Head of caudate nucleus (tissue), 42 donors: ENCODE data around the gene SBF2.
A peak's percentile ranks its signal among the peaks of the same experiment; 100 is the strongest.
"Not testable (repeated sequence)": the region's sequence is repeated elsewhere in the genome, so short reads cannot be mapped to it uniquely, and the experiment has no call there.

Experiments
- DNase-seq, 42 donors: peaks; one replicate each; pipeline versions ENCODE4 v3.0.0 to v3.0.0-alpha.2; 2020 to 2021; ENCODE audit warnings: mixed read lengths in 7 of 42
- intact Hi-C: fragments of 100-400 bp; cut with DNase I; formaldehyde crosslinking; loops from one replicate; pipeline ENCODE4 v1.15.0; 2022

SBF2 gene

DNA sequence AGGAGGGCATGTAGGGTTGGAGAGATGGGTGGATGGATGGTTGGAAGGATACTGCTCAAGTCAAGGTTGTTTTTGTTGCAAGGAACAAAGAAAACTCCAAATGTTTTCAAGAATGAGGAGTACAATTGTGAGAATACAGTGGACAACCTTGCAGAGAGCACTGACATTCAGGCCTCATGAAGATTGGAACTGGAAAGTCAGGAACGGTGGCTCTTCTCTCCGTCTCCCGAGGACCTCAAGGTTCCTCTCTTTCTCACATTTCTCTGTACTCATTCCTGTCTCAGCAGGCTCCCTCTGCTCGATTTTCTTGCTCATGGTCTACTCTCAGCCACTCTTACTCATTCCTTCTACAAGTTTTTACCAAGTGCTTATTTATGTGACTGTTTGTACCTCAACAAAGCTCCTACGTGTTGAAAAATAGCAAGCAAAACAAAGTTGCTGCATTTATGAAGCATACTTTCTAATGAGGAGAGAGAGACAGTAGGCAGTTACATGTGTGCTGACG is 532.5 kb downstream of the SBF2 start:
- no peak for DNase-seq
- intact Hi-C loops = no loop called here

DNA sequence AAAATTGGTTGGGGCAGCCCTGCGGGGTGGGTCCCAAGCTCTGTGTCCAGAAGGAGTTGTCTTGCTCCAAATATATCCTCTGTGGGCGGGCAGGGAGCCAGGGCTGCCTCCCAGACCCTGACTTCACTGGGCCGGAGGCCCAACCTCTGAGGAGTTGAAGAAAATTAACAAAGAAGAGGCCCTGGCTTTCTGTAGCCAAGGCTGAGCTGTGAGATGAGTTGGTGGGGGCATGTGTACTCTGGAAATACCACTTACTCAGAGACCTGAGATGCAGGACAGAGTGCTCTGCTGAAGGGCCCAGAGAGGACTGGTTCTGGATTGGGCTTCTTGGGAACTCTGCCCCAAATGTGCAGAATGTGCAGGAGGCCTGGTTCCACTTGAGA is 533.8 kb downstream of the SBF2 start:
- intact Hi-C loops = no loop called here
- peak; percentile 24 to 88 (median 64) for DNase-seq

DNA sequence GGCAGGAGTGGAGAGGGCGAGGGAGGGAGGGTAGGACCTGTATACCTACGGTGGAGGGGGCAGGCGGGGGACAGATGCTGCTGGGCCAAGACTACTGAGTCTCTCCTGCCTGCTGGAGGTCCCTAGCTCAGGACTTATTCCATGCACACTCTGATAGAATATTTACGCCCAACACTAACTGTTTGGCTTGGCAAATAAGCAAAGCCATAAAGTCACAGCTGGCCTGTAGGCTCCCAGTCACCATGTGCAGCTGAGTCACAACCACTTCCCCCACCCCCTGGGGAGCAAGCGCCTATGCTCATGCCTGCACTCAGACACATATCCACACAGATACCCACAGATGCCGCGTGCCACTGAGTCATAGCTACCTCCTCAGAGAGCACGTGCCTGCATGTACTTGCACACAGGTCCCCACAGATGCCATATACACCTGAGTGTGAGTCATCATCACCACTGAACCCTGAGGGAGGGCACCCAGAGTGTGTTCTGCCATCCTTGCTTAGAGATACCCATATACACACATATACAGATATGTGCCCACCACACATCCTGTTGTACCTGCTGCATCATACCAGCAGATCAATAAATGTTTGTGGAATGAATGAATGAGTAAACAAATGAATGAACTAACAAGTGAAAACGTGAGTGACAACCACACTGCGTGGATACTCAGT is 534.4 kb downstream of the SBF2 start:
- peak; percentile 69 to 97 (median 88) for DNase-seq
- intact Hi-C loops = loop anchor here (5.0 kb wide), 3 partner anchors 147 to 548 kb away; partner anchors contain the start of gene ADM

DNA sequence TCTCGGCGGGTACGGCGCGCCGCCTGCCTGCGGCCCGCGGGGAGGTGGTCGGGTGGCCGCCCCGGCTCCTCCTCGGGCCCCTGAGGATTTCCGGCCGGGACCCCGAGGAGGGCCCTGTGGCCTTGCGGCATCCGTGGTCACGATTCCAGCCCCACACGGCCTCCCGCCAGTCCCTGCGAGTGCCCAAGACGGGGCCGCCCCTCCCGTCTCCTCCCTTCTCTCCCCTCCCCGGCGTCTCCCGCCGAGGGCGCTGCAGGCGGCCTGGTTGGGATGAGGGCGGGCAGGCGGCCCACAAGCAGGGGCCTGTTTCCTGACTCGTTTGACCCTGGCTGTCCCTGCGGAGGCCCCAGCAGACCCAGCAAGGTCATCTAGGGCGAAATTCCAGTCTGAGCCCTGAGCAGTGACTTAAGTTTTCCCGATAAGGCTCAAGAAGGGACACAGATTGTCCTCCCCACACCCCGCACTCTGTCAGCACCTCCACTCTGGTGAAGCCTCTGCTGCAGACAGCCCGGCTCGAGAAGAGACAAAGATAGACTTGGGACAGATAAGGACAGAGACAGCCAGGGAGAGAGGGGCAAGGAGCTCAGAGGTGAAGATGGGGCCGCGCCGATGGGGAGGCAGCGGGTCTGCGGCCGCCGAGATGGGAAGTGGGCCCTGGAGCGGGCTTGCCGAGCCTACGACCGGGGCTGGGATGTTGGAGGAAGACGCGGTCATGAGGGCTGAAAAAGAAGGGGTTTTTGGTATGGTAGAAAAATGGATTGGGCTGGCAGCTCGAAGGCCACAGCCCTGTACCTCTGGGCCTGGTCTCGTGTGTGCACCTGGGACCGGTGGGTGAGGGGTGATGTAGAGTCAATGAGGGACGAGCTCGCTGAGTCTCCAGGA is 535.1 kb downstream of the SBF2 start:
- intact Hi-C loops = loop anchor here (5.0 kb wide), 3 partner anchors 147 to 548 kb away; partner anchors contain the start of gene ADM

DNA sequence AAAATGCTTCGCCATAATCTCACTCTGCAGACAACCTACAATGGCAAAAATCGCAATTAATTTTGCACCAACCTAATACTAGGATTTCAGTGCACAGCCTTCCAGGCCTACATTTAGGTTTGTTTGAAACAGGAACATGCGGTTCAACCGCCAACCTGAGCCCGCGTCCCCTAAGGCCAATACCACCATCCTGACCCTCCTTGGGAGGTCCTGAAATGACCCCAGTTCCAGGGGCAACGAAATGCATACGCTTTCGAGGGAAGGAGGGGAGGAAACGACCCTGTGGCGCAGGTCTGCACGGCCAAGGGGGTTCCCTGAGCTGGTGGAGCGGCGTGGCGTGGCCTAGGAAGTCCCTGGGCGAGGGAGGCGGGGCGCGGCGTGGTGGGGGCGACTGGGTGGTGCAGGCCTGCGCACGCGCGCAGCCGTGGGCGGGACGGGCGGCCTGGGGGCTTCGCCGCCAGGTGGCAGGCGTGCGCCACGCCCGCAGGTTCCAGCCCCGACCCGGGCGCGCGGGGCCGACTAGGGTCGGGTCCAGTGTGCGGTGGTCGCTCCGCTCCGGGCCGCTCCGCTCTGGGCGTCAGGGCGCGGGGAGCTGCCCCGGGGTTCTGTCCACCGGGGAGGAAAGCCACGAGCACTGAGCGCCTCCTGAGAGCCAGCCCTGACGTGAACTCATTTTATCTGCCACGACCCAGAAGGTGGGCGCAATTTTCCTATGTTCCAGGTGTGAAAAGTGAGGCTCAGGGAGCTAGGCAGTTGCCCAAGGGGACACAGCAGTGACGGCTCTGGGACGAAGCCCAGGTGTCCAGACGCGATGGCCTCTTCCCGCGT is 536.0 kb downstream of the SBF2 start:
- intact Hi-C loops = loop anchor here (5.0 kb wide), 3 partner anchors 146 to 549 kb away; partner anchors contain the start of gene ADM
- DNase-seq = peak; percentile 57 to 93 (median 87)

More for the DNA sequence above, 535.1 kb downstream of the SBF2 start:
- DNase-seq = peak; percentile 33 to 86 (median 72)

DNA sequence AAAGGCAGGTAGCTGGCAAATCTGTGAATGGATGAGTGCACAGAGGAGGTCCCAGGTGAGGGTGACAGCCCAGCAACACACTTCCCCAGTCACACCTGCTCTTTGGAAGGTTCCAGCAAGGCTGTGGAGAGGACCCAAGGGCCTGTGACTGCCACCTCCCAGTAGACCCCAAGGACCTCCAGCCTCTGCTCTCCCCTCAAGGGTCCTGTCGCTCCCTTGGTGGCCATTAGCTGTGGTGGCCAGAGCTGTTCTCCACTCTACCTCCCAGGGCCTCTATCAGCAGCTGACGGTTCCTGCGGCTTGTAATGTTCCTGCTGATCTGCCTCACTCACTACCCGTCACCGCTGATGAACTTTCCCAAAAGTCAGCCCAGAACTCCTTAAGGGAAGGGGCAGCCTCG is 537.1 kb downstream of the SBF2 start:
- DNase-seq = no peak
- intact Hi-C loops = loop anchor here (5.0 kb wide), 3 partner anchors 145 to 550 kb away; partner anchors contain the start of gene ADM

DNA sequence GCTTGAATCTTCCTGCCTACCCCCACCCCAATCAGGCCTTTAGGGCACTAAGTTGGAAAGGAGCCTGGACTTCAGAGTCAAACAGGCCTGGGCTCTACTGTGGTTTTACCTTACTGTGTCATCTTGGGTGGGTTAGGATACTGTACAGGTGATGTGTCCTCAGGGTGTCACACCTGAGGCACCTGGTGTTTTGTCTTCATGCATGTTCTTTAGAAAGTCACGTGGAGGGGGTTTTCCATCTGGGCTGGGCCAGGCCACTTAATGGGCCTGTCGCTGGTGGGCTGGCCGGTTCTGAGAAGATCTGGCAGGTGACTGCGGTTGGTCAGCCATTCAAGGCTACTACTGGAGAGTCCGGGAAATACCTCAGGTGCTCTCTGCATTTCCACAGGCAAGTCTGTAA is 537.6 kb downstream of the SBF2 start:
- intact Hi-C loops = loop anchor here (5.0 kb wide), 3 partner anchors 144 to 551 kb away; partner anchors contain the start of gene ADM
- DNase-seq = no peak

DNA sequence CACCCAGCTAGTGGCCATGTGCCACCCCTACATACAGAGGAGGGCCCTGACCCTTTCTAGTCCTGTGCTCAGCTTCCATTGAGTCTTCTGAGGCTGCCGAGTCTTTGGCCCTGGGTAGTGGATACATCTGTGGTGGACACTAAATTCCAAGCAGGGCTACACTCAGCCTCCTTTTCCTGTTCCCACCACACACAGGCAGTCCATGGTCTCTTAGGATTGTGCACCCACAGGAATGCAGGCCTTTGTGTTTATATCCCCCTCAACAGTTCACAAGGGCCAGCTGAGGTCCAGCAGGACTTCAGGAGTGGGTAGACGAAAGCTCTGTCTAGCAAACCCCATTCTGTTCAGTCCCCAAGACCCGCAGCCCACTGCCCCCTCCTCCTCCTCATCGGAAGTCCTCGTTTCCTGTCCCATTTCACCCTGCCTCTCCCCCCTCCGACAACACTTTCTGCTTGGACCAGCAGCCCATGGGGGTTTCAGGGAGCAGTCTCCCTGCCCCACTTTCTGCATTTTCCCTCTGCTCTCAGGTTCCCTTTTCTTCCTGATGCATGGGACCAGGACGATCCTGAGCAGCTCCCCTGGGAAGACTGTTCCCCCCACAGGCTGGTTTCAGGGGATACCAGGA is 538.3 kb downstream of the SBF2 start:
- no peak for DNase-seq
- intact Hi-C loops = loop anchor here (5.0 kb wide), 3 partner anchors 143 to 552 kb away; partner anchors contain the start of gene ADM

DNA sequence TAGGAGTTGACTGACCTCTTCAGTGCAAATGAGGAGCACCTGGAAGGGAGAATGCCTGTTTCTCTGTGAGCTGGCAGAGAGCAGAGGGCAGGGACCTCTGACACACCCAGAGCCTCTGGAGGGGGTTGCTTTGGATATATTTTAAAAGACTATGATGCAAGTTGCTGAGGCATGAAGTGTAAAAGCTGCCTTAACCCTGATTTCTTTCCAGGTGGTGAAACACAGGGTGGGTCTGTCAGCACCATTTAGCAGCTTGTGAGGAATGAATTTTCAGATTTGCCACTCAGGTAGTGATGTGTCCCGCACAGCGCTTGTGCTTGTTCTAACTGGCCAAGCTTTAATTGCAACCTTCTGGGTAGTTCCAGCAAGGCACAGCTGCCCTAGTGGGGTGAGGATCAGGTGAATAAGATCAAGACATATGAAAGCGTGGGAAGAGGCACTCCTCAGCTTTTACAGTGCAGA is 540.0 kb downstream of the SBF2 start:
- peak in 19 of 42 donors; percentile 7 to 74 (median 41) for DNase-seq
- intact Hi-C loops = no loop called here

DNA sequence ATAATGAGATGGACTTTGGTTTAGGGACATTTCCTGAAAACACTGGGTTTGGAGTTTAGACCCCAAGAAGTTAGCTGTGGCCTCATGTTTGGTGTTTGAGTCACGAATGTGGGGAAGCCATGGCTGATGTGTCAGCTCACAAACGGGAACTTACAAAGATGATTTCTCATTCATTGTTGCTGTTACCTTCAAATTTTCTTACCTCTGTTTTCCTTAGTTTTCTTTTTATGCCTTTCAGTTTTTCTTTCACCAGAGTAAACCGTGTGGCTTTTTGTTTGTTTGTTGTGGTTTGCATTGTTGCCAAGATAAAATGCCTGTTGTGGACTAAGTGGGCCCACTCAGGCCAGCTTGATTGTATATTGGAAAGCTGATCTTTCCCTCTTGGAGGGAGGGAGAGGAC is 541.0 kb downstream of the SBF2 start:
- intact Hi-C loops = no loop called here
- peak in 1 of 42 donors; percentile 22 for DNase-seq

DNA sequence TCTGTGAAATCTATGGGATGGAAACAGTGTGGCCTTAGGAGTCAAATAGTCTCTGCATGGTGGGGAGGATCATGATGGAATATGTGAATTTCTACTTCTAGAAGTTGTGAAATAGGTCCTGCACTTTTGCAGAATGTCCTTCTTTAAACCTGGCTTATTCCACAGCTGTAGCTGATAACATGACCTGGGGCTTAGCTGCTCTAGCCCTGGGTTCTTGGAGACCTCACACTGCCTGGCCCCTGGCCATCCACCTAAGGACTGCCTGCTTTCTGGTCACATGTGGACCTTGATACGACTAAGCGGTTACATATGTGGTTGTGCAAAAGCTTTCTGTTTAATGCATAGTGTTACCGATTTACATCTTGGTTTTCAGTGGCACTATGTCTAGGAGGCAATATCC is 541.9 kb downstream of the SBF2 start:
- peak in 1 of 42 donors; percentile 10 for DNase-seq
- intact Hi-C loops = no loop called here

DNA sequence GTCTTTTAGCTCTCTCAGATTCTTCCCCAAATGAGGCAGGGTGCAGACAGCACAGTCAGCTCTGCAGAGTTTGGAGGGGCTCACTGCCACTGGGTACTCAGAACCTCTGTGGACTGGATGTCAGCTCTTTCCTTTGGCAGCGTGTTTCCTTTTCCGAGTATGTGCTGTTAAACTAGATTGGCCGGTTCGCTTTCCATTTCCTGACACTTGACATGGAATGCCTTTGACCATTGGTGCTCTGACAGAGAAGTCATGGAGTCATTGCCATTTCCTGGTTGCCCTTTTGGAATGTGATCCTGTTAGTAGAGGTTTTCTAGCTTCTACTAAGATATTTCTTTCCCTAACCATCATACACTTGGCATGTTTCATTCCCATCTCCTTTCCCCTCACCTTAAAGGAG is 543.5 kb downstream of the SBF2 start:
- intact Hi-C loops = no loop called here

DNA sequence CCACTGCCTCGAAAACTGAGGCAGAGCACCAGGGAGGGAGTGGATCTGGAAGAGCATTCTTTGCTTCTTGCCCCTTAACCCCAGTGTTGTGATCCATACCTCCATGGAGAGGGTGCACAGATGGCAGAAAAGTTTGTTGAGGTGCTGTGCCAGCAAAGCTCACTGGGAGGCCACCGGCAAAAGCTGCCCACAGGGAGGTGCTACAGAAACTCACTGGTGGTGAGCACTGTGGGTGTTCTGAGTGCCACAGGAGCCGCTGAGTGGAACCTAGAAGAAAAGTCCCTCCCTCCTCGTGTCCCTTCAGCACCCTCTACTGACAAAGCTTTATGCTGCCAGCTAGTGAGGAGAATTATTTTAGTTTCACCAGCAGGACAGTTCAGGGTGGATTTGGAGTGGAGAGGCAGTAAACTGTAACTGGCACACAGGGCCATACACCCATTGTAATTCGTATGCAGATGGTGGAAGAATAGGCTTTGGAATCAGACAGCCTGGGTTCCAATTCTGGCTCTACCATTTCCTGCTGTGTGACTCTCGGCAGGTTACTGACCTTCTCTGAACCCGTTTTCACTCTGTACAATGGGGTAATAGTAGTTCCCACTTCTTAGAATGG is 545.6 kb downstream of the SBF2 start:
- intact Hi-C loops = loop anchor here (10.0 kb wide), 1 partner anchor 64 kb away; no protein-coding TSS in a partner anchor
- DNase-seq = peak; percentile 25 to 83 (median 66)

More for the DNA sequence above, 543.5 kb downstream of the SBF2 start:
- no peak for DNase-seq

DNA sequence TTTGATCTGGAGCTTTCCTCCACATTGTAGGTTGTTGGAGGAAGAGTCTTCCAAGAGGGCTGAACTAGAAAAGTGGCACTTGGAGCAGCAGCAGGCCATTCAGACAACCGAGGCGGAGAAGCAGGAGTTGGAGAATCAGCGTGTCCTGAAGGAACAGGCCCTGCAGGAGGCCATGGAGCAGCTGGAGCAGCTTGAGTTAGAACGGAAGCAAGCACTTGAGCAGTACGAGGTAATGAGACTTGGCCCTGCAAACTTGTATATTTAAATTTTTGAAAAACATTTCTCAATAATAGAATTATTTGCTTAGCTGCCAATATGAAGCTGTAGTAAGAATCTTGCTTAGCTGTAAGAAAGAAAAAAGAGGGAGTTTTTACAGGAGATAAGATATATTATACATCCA is 546.2 kb downstream of the SBF2 start:
- intact Hi-C loops = loop anchor here (10.0 kb wide), 1 partner anchor 63 kb away; no protein-coding TSS in a partner anchor
- DNase-seq = no peak

DNA sequence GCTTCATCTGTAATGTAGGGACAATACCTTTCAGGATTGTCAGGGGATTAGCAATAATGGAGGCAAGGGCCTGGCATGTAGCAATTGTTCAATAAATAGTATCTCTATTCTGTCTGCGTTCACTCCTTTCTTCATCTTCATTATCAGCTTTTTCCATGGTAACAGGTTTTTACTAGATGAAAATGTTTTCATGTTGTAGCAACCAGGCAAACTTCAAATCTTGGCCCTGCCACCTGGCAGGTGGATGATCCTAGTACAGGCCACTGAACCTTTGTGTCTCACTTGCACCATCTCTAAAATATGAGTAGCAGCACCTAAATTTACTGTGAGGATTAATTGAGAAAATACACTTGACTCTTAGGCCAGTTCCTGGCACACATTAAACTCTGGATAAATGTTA is 546.8 kb downstream of the SBF2 start:
- intact Hi-C loops = loop anchor here (10.0 kb wide), 1 partner anchor 62 kb away; no protein-coding TSS in a partner anchor
- no peak for DNase-seq

DNA sequence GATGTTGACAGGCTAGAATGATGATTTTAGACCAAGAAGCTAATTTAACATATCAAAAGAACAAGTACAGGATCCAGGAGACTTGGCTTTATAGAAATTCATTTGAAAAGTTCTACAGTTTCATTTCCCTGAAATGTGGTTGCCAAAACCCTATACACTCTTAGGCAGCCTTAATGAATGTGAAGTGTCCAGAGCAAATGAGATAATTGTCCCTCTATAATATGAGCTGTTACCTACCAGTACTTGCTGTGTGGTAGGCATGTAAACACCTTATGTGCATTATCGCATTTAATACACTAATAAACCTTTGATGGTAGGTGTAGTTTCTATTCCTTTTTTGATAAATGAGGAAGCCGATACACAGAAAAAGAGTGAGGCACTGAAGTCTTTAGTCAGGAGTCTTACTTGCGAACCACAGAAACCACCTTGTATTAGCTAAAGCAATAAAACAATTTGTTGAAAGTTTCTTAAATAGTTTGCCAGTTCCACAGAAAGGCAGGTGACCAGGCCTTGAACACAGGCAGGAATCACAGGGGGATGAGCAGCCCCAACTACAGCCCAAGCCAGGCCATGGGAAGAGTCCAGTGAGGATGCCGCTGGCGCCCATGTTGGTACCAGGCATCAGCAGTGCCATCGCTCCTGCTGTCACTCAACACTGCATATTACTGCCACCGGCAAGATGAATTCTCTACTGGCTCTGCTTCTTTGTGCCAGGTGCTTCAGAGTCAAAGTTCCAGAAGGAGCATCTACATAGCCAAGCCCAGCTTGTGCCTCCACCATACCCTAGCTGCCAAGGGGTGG is 548.4 kb downstream of the SBF2 start:
- no peak for DNase-seq
- intact Hi-C loops = loop anchor here (10.0 kb wide), 1 partner anchor 61 kb away; no protein-coding TSS in a partner anchor

DNA sequence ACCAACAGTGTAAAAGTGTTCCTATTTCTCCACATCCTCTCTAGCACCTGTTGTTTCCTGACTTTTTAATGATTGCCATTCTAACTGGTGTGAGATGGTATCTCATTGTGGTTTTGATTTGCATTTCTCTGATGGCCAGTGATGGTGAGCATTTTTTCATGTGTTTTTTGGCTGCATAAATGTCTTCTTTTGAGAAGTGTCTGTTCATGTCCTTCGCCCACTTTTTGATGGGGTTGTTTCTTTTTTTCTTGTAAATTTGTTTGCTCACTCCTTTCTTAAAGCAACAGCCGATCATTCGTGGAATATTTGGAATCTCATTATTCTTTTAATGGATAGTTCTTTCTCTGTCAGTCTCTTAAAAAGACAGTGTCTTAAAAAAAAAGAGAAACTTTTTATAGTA is 550.5 kb downstream of the SBF2 start:
- intact Hi-C loops = loop anchor here (10.0 kb wide), 1 partner anchor 59 kb away; no protein-coding TSS in a partner anchor
- DNase-seq = not testable (repeated sequence)
